Esophagus muscularis mucosa (tissue), 2 donors: ENCODE results near the gene RBM28.

Source experiments
- EP300 ChIP-seq: sonication (generic); formaldehyde crosslinking; IDR thresholded peaks from one replicate; pipeline ENCODE4 v1.6.1; 2017; ENCODE audit warnings: antibody characterized with exemption
- POLR2A ChIP-seq: fragments of 450-650 bp; IDR thresholded peaks from one replicate; pipeline ENCODE4 v1.6.1; 2017; ENCODE audit warnings: antibody characterized with exemption, moderate library complexity, mild to moderate bottlenecking, low read depth

DNA sequence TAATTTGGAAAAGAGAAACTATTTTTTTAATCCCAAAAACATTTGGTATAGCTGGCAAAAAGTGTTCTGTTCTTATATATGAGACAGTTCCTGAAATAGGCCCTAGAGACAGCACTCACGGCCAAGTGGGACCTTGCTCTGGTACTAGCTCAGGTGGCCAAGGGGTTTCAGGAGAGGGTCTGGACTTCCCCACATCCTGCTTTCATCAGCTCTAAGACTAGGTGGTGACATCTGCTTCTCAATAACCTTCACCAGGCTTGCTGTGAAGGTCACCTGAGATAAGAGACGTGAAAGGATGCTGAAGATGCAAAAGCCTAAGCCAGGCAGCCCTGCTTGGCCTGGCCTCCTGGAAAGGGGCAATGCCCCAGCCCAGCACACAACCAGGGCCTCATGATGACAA lies 40.6 kb downstream of the RBM28 start:
- TF ChIP-seq POLR2A, result no peak
- TF ChIP-seq EP300, result no peak
